ENCODE results near the gene AGTR2.
"Not testable (repeated sequence)": the region's sequence is repeated elsewhere in the genome, so short reads cannot be mapped to it uniquely, and the experiment has no call there.

AGTR2 gene, protein sequence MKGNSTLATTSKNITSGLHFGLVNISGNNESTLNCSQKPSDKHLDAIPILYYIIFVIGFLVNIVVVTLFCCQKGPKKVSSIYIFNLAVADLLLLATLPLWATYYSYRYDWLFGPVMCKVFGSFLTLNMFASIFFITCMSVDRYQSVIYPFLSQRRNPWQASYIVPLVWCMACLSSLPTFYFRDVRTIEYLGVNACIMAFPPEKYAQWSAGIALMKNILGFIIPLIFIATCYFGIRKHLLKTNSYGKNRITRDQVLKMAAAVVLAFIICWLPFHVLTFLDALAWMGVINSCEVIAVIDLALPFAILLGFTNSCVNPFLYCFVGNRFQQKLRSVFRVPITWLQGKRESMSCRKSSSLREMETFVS

DNA sequence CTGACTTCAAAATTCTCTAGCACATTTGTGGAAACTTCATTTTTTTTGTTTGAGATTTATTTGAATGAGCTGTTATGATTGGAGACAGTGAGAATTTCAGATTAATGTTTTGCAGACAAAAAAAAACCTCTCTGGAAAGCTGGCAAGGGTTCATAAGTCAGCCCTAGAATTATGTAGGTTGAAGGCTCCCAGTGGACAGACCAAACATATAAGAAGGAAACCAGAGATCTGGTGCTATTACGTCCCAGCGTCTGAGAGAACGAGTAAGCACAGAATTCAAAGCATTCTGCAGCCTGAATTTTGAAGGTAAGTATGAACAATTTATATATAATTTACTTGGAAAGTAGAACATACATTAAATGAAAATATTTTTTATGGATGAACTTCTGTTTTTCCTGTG, at the start of gene AGTR2:
Gene AGTR2 (plus strand): TSS at position 234 of the 400 bp plus-strand sequence. CDS start 1,537 bp downstream, outside the sequence.
- no peak for DNase-seq

DNA sequence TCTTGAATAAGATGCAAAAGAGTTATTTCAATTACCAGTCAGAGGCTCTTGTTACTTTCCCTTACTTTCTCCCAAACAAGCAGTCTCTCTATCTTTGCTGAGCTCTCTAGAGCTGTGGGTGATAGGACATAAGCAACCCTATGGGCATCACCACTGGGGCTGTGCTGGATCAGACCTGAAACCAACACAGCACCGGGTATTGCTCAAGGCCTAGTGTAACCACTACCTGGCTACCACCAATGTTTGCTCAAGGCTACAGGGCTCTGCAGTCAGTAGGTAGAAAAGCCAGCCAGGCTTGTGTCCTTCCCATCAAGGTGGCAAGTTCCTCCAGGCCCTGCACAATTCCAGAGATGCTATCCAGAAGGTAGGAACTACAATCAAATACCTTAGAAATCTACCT, 35.3 kb upstream of the AGTR2 start:
- DNase-seq: no peak

DNA sequence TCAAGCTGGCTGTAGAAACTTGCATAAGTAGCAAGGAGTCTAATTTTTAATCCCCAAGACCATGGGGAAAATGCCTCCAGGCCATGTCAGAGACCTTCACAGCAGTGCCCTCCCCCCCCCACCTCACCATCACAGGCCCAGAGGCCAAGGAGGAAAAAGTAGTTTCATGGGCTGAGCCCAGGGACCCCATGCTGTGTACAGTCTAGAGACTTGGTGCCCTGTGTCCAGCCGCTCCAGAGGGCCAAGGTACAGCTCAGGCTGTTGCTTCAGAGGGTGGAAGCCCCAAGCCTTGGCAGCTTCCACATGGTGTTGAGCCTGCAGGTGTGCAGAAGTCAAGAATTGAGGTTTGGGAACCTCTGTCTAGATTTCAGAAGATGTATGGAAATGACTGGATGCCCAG, 29.3 kb upstream of the AGTR2 start:
- DNase-seq: not testable (repeated sequence)

DNA sequence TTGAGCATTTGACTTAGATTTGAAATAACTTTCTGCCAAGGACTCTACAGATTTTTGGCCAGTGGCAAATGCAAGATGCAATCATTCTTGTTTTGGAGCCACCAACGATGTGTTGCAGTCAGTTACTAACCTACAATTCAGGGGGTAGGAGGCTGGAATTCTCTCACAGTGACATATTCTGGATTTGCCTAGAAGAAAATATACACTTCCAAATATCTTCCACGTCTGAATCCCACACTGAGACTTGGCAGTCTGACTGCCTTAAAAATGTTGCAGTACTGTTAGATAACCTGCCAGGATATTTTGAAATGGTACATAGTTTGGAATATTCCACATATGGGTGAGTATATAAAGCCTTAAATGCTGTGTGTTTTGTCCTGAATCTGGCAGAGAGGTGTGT, 27.6 kb upstream of the AGTR2 start:
- no peak for DNase-seq

DNA sequence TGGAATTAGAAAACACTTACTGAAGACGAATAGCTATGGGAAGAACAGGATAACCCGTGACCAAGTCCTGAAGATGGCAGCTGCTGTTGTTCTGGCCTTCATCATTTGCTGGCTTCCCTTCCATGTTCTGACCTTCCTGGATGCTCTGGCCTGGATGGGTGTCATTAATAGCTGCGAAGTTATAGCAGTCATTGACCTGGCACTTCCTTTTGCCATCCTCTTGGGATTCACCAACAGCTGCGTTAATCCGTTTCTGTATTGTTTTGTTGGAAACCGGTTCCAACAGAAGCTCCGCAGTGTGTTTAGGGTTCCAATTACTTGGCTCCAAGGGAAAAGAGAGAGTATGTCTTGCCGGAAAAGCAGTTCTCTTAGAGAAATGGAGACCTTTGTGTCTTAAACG, 2.4 kb downstream of the AGTR2 start:
- DNase-seq: no peak

DNA sequence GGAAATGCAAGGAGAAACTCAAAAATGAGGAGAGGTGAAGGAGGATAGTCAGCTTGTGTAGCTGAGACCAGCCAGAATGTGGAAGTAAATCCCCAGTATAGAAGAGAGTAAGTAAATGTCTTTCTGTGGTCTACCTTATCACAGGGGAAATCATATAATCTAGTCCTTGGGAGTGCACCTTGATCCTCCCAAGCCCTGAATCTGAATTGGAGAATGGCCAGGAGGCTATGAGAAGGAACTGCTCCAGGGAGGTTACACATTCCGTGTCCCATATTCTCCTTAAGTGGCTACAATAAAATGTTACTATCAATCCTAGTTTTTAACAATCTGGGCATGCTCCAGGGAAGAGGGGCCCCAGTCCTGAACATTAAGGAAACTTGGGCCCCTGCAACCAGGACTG, 10.8 kb downstream of the AGTR2 start:
- no peak for DNase-seq

DNA sequence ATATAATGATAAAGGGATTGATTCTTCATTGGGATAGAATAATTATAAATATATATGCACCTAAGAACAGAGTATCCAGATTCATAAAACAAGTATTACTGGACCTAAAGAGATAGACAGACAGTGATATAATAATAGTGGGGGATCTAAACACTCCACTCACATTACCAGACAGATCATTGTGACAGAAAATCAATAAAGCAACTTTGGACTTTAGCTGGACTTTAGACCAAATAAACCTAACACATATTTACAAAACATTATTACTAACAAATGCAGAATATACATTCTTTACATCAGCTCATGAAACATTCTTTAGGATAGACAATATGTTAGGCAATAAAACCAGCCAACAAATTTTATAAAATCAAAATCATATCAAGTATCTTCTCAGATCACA, 14.6 kb downstream of the AGTR2 start:
- no peak for DNase-seq

DNA sequence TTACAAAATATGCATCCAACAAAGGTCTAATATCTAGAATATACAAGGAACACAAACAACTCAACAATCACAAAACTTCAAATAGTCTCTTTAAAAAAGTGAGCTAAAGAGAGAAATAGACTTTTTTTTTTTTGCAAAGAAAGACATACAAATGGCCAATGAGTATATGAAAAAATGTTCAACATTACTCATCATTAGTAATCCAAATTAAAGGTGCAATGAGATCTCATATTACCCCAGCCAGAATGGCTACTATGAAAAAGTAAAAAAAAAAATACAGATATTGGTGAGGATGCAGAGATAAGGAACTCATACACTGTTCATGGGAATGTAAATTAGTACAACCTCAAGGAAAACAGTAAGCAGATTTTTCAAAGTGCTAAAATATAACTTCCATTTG, 24.1 kb downstream of the AGTR2 start:
- DNase-seq: no peak

DNA sequence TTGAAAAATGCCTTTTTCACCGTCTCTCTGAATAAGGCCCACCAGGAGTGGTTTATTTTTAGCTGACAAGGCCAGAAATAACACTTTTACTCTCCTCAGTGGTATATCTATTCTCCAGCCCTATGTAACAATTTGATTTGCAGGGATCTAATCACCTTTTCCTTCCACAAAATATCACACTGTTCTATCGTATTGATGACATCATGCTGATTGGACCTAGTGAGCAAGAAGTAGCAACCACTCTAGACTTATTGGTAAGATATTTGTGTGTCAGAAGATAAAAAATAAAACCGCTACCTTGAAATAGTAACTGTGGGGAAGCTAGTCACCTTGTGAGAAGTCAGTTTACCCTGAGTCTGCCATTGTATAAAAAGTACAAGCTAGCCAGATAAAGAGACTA, 27.7 kb downstream of the AGTR2 start:
- no peak for DNase-seq

DNA sequence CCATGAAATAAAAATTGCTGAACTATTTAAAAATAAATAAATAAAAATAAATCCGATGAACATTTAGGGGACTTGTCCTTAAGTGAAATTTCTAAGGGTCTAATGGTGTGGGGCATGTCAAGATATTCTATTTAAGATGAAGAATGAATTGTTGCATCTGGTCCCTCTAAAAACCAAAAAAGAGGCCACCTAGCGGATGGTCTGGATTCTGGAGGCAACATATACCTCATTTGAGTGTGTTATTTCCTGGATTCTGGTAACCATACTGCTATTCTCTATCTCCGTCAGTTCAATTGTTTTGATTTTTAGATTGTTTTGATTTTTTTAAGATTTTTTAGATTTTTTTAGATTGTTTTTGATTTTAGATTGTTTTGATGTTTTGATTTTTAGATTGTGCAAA, 28.3 kb downstream of the AGTR2 start:
- peak; percentile 1 for DNase-seq

DNA sequence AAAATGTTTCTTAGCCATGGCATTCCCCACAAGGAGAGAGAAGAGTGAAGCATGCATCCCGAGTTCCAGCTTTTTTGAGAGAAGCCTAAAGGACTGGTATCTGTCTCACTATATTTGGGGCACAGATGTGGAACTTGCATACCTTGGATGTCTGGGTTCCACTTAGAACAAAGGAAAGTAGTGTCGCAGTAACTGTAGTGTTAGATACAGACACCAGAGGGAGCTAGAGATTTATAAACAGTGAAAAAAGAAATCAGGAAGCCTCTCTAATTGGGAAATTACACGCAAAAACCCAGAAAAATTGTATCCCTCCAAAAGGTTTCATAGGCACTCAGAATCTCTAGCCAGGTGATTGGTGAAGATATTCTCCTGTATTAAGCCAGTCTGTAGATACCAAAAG, 34.4 kb downstream of the AGTR2 start:
- DNase-seq: peak; percentile 1

DNA sequence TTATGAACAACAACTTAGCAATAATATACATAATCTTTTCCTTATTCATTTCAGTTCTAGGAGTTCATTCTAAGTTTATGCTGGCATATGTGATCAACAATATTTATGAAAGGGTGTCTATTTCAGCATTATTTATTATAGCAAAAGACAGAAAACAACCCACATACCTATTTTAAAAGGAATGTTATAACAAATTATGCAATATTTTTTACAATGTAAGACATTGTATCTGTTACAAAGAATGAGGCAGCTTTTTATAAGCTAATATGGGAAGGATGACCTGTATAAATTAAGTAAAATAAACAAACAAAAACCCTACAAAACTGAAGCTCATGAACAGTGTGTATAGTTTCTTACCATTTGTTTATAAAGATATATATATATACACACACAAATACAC, 42.7 kb downstream of the AGTR2 start:
- DNase-seq: no peak

DNA sequence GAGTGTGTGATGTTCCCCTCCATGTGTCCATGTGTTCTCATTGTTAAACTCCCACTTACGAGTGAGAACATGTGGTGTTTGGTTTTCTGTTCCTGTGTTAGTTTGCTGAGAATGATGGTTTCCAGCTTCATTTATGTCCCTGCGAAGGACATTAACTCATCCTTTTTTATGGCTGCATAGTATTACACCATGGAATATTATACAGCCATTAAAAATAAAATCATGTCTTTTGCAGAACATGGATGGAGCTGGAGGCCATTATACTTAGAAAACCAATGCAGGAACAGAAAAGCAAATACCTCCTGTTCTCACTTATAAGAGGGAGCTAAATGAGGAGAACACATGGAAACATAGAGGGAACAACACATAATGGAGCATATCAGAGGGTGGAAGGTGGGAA, 46.5 kb downstream of the AGTR2 start:
- not testable (repeated sequence) for DNase-seq
